ENCODE measurements around the gene OBP2A.
"Not testable (repeated sequence)": the region's sequence is repeated elsewhere in the genome, so short reads cannot be mapped to it uniquely, and the experiment has no call there.

The OBP2A gene

GRCh38 chr9:135513351-135513846 is 32.5 kb upstream of the OBP2A start:
- no peak overlapping the region for H3K27ac ChIP-seq (ENCODE audit: low read length)
- no peak overlapping the region for H3K4me2 ChIP-seq (ENCODE audit: low read length)
- no peak overlapping the region for H3K9ac ChIP-seq (ENCODE audit: low read length)
- H3K27me3 ChIP-seq (ENCODE audit: low read depth, low read length), result no peaks in the 10 kb centered on the region
- H2AFZ ChIP-seq (ENCODE audit: low read depth, low read length), result no peak overlapping the region
- no peak overlapping the region for H3K4me3 ChIP-seq (ENCODE audit: low read length)
- no peaks in the 10 kb centered on the region for H3K36me3 ChIP-seq (replicated peaks; ENCODE audit: low read depth, low read length)
- TF ChIP-seq, protein P1, sequence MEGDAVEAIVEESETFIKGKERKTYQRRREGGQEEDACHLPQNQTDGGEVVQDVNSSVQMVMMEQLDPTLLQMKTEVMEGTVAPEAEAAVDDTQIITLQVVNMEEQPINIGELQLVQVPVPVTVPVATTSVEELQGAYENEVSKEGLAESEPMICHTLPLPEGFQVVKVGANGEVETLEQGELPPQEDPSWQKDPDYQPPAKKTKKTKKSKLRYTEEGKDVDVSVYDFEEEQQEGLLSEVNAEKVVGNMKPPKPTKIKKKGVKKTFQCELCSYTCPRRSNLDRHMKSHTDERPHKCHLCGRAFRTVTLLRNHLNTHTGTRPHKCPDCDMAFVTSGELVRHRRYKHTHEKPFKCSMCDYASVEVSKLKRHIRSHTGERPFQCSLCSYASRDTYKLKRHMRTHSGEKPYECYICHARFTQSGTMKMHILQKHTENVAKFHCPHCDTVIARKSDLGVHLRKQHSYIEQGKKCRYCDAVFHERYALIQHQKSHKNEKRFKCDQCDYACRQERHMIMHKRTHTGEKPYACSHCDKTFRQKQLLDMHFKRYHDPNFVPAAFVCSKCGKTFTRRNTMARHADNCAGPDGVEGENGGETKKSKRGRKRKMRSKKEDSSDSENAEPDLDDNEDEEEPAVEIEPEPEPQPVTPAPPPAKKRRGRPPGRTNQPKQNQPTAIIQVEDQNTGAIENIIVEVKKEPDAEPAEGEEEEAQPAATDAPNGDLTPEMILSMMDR (IDR thresholded peaks at IDR 0.05; ENCODE audit: low read depth, low read length), result no peak
- no peak for TF ChIP-seq EZH2phosphoT487 (IDR thresholded peaks at IDR 0.05; ENCODE audit: low read depth)
- no peaks in the 10 kb centered on the region for H3K79me2 ChIP-seq (ENCODE audit: low read length)
- H3K4me1 ChIP-seq (ENCODE audit: low read length), result no peaks in the 10 kb centered on the region
- H3K9me3 ChIP-seq (ENCODE audit: insufficient read depth, low read length), result no peaks in the 10 kb centered on the region
- no peaks in the 10 kb centered on the region for H4K20me1 ChIP-seq (ENCODE audit: insufficient read depth, low read length)

GRCh38 chr9:135513906-135514305 is 32.0 kb upstream of the OBP2A start:
- H3K36me3 ChIP-seq (replicated peaks; ENCODE audit: low read depth, low read length); H3K4me2 ChIP-seq (ENCODE audit: low read length); H4K20me1 ChIP-seq (ENCODE audit: insufficient read depth, low read length); H2AFZ ChIP-seq (ENCODE audit: low read depth, low read length); H3K4me3 ChIP-seq (ENCODE audit: low read length); H3K9ac ChIP-seq (ENCODE audit: low read length); H3K4me1 ChIP-seq (ENCODE audit: low read length); H3K79me2 ChIP-seq (ENCODE audit: low read length); H3K9me3 ChIP-seq (ENCODE audit: insufficient read depth, low read length); H3K27ac ChIP-seq (ENCODE audit: low read length); H3K27me3 ChIP-seq (ENCODE audit: low read depth, low read length): not testable (repeated sequence)

DNA sequence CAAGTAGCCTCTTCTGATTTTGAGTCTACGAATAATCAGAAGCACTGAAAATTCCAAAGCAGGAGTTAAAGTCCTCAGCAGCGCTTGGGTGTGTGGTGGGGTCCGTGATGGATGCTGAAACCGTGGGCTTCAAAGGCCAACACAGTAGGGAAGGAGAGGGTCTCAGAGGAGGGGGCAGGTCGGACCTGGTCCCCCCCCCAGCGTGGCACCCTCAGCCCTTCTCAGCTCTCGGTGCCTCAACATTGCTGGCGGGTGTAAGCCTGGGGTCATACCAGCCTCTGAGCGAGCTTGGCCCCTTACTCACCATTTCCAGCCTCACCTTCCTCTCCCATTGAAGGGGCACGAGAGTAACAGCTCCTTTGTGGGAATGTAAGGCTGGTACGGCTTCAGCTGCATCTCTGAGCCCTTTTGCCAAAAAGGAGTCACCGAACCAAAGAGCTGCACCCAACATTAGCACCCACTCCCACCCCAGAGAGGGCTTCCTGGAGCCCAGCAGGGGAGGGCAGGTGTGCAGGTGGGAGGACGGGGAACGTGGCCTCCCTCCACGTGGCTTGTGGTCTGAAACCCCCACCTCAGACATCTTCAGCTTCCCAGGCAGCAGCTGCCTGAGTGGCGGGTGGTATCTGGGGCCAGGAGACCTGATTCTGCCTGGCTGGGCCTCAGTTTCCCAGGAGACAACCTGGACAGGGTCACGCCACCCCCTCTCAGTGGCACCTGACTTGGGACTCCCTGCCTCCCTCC is 31.4 kb upstream of the OBP2A start:
- TF ChIP-seq EZH2phosphoT487 (IDR thresholded peaks at IDR 0.05; ENCODE audit: low read depth), result no peak
- TF ChIP-seq, protein P1 (IDR thresholded peaks at IDR 0.05; ENCODE audit: low read depth, low read length), result no peak
- Histone ChIP-seq H3K4me1 (ENCODE audit: low read length) (no peaks in the 10 kb centered on the region), H3K36me3 (replicated peaks; ENCODE audit: low read depth, low read length) (no peaks in the 10 kb centered on the region), H2AFZ (ENCODE audit: low read depth, low read length) (no peak overlapping the region), H3K9ac (ENCODE audit: low read length) (no peak overlapping the region), H3K4me2 (ENCODE audit: low read length) (no peak overlapping the region), H3K9me3 (ENCODE audit: insufficient read depth, low read length) (no peaks in the 10 kb centered on the region), H3K4me3 (ENCODE audit: low read length) (no peak overlapping the region), H3K27me3 (ENCODE audit: low read depth, low read length) (no peaks in the 10 kb centered on the region), H3K27ac (ENCODE audit: low read length) (no peak overlapping the region), H3K79me2 (ENCODE audit: low read length) (no peaks in the 10 kb centered on the region), H4K20me1 (ENCODE audit: insufficient read depth, low read length) (no peaks in the 10 kb centered on the region)

DNA sequence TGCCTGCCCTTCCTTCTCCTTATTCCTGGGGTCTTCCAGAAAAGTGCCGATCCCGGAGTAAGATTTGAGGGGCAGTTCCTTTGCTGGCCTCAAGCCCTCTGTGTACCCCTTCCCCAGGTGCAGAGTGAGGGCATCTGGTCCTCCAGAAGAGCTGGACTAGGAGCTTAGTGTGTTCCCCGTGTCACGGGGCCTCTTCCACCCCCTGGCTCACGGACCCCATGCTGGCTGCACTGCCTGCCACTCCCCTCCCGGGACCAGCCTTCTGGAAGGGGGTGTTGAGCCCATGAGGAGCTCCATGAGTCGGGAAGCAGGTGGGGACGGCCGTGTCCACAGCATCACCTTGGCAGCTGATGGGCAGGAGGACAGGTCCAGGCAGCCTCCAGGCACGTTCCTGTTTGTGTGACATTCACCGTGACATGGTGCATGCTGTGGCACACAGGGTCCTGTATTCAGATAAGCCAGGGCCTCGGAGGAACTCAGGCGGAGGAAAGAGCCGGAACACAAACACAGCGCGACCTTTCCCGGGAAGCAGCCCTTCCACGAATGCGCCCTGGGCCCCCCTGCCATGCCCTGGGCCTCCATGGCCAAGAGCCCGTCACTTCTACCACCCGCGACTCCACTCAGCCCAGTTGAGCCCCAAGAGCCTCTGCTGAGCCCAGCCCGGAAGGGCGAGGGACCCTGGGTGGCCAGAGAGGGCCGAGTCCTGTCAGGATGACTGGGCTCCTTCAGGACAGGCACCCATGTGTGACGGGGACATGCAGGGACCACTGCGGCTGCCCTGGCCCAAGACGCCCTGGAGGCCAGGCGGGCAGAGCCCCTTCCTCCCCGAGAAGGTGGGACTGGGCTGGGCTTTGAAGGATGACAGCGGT is 30.6 kb upstream of the OBP2A start:
- H3K4me2 ChIP-seq (ENCODE audit: low read length), result no peak overlapping the region
- no peaks in the 10 kb centered on the region for H3K79me2 ChIP-seq (ENCODE audit: low read length)
- H3K9ac ChIP-seq (ENCODE audit: low read length), result no peak overlapping the region
- H3K4me3 ChIP-seq (ENCODE audit: low read length), result no peak overlapping the region
- TF ChIP-seq EZH2phosphoT487 (IDR thresholded peaks at IDR 0.05; ENCODE audit: low read depth), result no peak
- TF ChIP-seq, protein P1 (IDR thresholded peaks at IDR 0.05; ENCODE audit: low read depth, low read length), result no peak
- no peaks in the 10 kb centered on the region for H3K9me3 ChIP-seq (ENCODE audit: insufficient read depth, low read length)
- H3K36me3 ChIP-seq (replicated peaks; ENCODE audit: low read depth, low read length), result no peaks in the 10 kb centered on the region
- H2AFZ ChIP-seq (ENCODE audit: low read depth, low read length), result no peak overlapping the region
- no peaks in the 10 kb centered on the region for H3K4me1 ChIP-seq (ENCODE audit: low read length)
- no peaks in the 10 kb centered on the region for H3K27me3 ChIP-seq (ENCODE audit: low read depth, low read length)
- no peaks in the 10 kb centered on the region for H4K20me1 ChIP-seq (ENCODE audit: insufficient read depth, low read length)
- H3K27ac ChIP-seq (ENCODE audit: low read length), result no peak overlapping the region

Data from OCI-LY3 (cell line).